GM18508 (cell line): ENCODE measurements around the gene CYTH4.
"Not testable (repeated sequence)": the region's sequence is repeated elsewhere in the genome, so short reads cannot be mapped to it uniquely, and the experiment has no call there.

Experiments
- ATAC-seq: cut with Tn5 transposase; IDR thresholded peaks from one replicate; pipeline ENCODE4 v1.9.1; 2021; ENCODE audit warnings: moderate number of reproducible peaks; ENCODE audit not compliant: insufficient read depth, unreplicated experiment

CYTH4 gene

DNA sequence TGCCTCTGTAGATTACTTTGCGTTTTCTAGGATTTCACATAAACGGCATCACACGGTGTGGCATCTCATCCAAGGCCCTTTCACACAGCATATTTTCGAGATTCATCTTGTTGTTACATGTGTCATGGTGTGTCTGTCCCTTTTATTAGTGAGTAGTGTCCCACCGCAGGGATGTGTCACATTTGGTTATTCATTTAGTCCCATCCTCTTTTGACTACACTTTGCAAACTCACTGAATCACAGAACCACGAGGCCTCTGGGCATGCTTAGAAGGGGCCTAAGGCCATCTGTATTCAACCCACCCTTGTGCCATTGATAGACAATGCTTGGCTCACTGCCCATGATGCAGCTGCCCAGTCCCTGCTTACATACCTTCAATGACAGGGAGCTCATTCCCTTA lies 34.1 kb upstream of the CYTH4 start:
- no peak for ATAC-seq

DNA sequence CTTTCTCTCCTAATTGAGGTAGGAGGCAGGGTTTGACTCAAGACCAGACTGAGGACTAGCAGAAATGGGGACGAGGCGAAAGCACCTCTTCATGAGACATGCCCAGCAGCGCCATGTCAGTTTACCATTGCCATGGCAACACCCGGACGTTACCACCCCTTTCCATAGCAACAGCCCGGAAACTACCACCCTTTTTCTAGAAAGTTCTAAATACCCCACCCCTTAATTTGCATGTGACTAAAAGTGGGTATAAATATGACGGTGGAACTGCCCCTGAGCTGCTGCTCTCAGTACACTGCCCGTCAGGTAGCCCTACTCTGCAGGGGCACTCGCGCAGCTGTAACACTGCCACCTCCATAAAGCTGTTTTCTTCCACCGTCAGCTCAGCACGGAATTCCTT lies 32.3 kb upstream of the CYTH4 start:
- no peak for ATAC-seq

DNA sequence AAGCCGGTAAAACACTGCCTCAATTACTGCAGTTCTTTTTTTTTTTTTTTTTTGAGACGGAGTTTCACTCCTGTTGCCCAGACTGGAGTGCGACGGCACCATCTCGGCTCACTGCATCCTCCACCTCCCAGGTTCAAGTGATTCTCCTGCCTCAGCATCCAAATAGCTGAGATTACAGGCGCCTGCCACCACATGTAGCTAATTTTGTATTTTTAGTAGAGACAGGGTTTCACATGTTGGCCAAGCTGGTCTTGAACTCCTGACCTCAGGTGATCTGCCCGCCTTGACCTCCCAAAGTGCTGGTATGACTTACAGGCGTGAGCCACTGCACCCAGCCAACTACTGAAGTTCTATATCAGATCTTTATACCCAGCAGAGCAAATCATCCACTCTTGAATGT lies 30.5 kb upstream of the CYTH4 start:
- ATAC-seq: not testable (repeated sequence)

DNA sequence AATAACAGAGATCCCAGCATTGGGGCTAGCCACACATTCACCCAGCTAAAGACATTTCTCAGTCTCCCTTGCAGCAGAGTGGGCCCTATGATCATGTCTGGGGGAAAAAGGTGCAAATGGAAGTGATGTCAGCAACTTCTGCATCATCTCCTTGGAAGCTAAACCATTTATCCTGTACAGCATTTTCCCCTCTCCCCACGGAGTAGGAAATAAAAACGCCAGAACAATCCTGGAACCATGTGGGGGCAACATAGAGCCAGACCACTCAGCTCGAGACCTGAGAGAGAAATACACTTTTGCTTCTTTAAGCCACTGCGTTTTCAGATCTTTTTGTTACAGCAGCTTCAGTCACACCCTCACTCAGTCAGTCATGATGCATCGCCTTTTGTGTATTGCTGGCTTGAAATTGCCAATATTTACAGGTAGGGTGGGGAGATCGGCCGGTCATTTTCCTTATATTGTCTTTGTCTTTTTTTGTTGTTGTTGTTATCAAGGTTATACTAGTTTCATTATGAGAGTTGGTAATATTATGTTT lies 29.1 kb upstream of the CYTH4 start:
- ATAC-seq: no peak

DNA sequence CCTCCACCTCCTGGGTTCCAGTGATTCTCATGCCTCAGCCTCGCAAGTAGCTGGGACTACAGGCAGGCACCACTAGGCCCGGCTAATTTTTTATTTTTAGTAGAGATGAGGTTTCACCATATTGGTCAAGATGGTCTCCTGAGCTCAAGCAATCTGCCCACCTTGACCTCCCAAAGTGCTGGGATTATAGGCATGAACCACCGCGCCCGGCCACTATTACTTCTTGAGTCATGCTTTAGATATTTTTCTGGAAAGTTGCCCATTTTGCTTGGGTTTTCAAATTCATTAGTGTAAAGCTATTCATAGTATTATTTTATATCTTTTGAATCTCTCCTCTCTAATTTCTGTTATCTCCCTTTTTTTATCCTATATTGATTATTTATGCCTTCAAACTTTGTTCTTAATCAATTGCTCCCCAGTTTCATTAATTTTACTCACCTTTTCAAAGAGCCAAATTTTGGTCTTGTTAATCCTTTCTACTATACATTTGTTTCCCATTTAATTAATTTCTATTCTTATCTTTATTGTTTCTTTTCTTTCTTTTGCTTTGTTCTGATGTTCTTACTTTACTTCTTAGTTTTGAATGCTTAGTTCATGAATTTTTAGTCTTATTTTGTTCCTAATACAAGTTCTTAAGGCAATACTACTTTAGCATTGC lies 28.0 kb upstream of the CYTH4 start:
- ATAC-seq: no peak

DNA sequence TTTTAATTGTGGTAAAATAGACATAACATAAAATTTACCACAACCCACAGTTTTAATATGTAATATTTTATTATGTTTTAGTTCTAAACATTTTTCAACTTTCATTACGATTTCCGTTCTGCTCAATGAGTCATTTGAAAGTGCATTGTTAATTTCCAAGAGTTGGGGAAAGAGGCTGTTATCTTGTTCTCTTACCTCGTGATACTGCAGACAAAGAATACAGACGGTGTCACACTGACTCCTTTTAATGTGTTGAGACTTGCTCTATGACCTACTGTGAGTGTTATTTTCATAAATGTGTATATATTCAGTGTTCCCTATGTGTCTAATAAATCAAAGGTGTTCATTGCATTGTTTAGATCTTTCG lies 27.5 kb upstream of the CYTH4 start:
- no peak for ATAC-seq

DNA sequence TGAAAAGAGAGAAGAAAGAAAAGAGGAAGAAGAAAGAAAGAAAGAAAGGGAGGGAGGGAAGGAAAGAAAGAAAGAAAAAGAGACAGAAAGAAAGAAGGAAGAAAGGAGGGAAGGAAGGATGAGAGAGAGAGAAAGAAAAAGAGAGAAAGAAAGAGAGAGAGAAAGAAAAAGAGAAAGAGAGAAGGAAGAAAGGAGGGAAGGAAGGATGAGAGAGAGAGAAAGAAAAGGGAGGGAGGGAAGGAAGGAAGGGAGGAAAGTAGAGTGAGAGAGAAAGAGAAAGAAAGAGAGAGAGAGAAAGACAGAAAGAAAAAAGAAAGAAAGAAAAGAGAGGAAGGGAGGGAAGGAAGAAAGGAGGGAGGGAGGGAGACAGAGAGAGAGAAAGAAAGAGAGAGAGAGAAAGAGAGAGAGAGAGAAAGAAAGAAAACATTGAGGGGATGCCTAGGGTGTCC lies 26.7 kb upstream of the CYTH4 start:
- no peak for ATAC-seq

DNA sequence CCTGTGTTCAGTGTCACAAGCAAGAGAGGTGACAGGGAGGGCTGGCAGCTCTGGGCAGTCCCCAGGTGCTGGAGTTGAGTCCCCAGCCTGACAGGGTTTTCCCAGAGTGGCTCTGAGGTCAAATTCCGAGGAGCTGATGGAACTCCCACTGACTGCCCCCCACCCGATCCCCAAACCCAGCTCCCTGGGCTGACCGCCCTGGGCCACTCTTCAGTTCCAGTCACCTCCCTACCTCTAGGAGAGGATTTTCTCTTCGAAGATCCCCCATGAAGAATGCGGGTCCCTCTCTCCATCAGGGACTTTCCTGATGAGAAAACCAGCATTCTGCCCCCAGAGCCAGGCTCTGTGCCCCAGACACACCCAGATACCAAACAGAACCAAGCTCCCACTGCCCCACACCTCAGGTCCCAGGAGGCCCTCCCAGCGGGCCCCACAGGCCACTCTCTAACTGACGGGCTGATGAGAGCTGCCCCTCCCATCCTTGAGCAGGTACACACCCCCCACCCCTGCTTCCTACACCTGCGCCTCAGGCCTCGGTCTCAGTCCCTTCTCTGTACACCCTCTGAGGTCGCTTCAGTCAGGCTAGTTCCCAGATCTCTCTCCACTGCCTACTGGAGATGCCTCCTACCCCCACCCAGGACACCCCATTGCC lies 26.1 kb upstream of the CYTH4 start:
- ATAC-seq: no peak

DNA sequence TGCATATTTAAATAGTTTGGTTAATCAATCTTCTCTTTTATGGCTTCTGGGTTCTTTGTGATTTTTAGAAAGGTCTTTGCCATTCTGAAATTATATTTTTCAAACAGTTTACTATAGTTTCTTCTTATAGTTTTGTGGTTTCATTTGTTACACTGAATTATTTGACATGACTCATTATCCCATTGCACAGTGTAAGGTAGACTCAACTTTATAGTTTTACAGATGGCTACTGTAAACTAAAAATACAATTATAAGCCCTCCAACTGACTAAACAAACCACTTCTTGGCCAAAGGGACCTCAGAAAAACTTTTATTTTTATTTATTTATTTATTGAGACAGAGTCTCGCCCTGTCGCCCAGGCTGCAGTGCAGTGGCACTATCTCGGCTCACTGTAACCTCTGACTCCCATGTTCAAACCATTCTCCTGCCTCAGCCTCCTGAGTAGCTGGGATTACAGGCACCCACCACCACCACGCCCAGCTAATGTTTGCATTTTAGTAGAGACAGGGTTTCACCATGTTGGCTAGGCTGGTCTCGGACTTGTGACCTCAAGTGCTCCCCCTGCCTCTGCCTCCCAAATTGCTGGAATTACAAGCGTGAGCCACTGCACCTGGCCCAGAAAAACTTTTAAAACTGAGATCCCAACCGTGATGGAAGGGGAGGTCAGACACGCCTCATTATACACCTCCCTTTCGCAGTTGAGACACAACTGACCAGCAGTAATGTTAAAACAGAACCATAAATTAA lies 24.1 kb upstream of the CYTH4 start:
- no peak for ATAC-seq

DNA sequence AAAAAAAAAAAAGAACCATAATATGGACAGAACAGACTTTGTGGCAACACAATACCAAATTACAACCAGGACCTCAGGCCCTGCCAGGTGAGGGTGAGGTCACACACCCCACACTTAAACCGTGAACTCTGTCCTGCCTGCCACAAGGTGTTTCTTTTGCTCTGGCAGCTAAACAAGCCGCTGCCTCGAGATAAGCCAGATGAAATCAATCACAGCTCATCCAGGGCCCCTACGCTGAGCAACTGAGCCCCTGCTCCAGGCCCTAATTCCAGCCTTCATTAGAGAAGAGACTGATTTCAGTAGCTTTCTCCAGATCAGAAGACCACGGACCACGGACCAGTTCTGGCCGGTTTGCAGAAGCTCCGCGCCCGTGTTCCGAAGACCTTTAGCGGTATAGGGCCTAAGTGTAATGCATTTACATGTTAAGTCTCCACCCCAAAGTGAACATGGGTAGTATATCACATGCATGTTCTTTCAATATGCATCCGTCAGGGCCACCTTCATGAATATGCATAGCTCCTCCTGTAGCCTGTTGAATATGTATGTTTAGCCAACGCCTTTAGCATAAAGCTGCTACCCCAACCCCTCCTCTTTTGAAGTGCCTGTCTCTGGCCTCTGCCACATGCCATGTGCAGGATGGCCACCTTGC lies 23.4 kb upstream of the CYTH4 start:
- no peak for ATAC-seq

DNA sequence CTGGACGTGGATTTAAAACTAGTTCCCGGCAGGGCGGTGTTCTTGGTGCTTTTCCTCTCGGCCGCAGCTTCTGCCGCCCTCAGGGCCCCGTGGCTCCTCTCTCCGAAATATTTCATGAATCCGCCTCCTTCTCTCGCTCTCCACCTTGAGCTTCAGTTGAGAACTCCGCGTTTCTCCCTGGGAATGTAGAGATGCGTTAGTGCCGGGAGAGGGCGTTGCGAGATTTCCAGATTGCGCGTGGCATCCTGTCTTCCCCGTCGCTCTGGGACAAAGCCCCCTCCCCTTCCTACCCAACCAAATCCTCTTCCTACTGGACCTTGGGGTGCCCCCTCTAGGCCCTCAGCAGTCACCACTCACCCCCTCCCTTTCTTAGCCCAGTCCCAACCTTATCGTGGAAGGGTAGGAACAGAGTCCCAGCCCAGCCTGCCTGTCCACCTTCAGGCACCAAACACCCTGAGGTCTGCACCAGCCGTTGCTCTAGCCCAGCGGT lies 22.7 kb upstream of the CYTH4 start:
- no peak for ATAC-seq

DNA sequence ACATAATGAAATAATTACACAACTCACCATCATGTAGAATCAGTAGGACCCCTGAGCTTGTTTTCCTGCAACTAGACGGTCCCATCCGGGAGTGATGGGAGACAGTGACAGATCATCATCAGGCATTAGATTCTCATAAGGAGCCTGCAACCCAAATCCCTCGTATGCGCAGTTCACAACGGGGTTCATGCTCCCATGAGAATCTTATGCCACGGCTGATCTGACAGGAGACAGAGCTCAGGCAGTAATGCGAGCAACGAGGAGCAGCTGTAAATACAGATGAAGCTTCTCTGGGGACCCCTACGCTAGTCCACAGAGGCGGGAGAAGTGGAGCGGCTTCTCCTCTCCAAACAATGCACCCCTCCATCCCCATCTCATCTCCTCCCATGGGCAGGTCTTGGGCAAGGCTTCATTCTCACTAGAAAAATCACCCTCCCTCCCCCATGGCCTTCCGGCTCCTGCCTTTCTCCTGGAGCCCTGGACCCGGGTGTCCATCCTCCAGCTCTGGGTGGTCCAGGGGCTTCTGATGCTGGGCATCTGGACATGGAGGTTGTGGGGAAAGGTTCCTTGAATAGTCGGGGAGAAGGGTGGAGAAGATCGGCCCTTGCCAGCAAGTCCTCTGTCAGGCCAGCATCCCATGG lies 22.0 kb upstream of the CYTH4 start:
- no peak for ATAC-seq

DNA sequence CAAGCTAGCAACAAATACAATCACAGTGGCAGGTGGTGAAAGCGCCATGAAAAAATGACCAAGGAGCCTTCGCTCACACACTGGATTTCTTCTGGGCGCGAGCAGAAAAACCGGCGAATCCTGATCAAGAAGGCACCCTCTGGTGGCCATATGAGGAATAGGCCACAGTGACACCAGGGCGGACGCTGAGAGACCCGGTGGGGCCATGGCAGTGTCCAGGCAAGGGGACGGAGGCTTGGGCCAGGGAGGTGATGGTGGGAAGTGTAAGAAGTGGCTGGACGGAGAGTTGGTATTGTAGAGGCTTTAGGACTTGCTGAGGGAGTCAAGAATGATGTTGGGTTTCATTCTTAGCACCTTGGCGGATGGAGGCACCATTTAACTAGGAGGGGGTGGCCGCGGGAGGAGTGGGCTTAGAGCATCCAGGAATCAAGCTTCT lies 21.4 kb upstream of the CYTH4 start:
- ATAC-seq: no peak

DNA sequence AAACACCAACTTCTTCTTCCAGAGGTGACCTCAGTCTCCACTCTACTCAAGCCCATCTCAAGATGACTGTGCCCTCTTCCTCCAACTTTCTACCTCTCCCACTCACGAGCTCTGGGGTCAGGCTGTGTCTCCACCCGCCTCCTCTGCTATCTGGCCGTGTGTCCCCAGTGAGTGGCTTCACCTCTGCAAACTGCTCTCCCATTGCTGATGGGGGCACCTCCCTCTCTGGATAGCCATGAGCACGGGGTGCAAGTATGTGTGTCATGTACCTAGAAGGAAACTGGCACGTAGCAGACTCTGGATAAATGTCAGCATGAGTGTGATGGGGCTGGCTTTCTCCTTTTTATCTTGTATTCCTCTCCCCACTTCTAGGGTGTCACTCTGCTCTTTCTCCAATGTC lies 20.0 kb upstream of the CYTH4 start:
- ATAC-seq: no peak

DNA sequence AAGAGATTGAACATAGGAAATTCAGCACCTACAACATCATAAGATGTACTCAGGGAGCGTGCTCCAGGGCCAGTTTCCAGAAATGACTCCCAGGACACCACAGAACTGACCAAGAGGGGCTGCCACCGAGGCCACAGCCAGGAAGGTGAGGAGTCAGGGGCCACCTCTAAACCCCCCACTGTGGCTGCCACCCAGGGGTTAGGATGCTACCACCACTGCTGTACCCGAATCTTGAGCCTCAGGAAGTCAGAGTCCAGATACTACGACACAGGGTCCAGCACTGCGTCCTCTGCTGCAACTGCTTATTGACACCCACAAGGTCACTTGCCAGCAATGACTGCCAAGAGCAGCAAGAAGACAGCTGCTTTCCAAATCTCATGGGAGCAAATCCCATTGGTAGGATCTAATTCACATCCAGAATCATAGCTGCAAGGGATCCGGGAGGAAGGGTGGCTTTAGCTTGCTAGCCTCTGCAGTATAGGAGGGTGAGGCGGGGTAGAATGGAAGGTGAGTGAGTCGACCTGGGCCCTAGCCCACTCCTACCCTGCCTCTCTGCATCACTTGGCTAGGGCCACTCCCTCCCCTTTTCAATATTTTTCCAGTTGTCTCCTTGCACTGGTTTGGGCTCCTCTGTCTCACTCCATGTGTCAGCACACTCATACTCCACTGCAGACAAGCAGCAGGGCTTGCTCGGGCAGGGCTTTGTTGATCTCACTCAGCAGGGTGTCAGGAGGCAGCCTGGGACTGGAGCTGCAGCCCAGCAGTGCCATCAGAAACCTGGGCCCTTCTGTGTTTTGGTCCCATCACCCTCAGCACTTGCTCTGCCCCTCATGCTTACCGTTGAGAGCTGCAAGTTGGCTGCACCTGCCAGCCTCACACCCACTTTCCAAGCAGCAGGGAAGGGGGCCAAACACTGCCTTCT lies 18.1 kb upstream of the CYTH4 start:
- no peak for ATAC-seq

DNA sequence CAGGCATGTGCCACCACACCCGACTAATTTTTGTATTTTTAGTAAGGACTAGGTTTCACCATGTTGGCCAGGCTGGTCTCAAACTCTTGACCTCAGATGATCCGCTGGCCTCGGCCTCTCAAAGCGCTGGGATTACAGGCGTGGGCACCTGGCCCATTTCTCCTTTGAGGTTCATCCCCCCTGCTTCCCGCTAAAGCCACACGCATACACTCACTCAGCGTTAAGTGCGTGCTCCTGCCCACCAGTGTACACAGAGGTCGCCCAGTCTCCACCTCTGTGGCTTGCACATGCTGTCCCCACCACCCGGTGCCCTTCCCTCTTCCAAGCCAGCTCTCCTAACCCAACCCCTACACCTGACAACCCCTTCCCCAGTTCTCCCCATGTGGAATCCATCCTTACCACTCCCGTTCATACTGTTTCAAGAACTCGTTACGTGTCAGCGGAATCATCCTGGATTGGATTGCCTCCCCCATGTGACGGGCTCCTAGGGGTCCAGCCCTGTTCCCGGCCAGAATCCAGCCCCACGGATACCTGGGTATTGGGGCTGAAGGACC lies 15.7 kb upstream of the CYTH4 start:
- ATAC-seq: no peak

DNA sequence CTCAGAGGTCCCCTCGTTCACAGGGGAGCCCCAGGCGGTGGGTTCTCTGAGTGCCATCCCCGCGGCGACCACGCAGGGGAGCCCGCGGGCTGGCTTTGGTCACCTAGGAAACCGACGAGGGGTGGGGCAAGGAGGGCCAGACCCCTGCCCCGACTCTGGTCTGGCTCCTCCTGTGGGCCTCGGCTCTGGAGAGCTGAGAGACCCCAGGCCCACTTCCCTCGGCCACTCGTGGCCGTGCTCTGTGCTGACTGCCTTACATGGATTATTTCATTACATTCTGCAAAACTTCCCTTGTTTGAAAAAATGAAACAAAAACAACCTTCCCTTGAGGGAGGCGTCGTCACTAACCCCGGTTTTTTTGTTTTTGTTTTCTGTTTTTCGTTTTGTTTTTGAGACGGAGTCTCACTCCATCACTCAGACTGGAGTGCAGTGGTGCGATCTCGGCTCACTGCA lies 15.1 kb upstream of the CYTH4 start:
- no peak for ATAC-seq

DNA sequence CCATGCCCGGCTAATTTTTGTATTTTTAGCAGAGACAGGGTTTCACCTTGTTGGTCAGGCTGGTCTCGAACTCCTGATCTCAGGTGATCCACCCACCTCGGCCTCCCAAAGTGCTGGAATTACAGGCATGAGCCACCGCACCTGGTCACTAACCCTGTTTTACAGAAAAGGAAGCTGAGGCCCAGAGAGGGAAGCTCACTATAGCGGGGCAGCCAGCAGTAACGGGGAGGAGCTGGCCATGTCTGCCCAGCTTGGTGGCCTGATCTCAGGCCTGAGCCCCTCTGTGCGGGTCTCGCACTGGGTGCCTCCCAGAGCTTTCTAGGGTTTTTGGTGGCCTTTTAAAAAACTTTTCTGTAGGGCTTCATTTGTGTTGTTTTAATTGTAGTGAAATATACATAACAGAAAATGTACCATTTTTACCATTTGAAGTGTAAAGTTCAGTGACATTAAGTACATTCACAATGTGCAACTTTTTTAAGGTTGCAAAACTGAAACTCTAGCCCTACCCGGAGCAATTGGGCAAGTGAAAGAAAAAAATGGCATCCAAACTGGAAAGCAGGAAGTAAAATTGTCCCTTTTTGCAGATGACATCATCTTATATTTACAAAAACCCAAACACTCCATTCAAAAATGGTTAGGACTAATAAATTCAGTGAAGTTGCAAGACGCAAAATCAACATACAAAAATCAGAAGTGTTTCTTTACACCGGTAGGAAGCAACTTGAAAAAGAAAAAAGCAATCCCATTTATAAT lies 14.5 kb upstream of the CYTH4 start:
- ATAC-seq: no peak
